HEK293 (cell line): ENCODE measurements around the gene SEPTIN2.

Experiments used
- CTCF ChIP-seq: fragments of 450-650 bp; formaldehyde crosslinking; IDR thresholded peaks from 2 replicates; pipeline ENCODE4 v1.5.1; 2016; ENCODE audit warnings: missing biosample characterization, missing genetic modification characterization
- ZNF155 ChIP-seq: fragments of 450-650 bp; formaldehyde crosslinking; IDR thresholded peaks from 2 replicates; pipeline ENCODE4 v1.5.1; 2016; ENCODE audit warnings: missing biosample characterization, missing genetic modification characterization
- ZNF184 ChIP-seq: fragments of 450-650 bp; IDR thresholded peaks from 2 replicates; pipeline ENCODE4 v1.5.1; 2018; ENCODE audit warnings: missing biosample characterization, mild to moderate bottlenecking, missing genetic modification characterization
- ZNF274 ChIP-seq, 2 experiments: fragments of 200-500 bp in 1 of 2; fragments of 450-650 bp in 1 of 2; sonication (Bioruptor generic) in 1 of 2; formaldehyde crosslinking in 1 of 2; IDR thresholded peaks; 2 replicates each; pipeline versions ENCODE4 v1.5.1 to v1.6.1; 2014 to 2016; ENCODE audit warnings: borderline replicate concordance in 1 of 2, inconsistent platforms in 1 of 2, low read length in 1 of 2, missing biosample characterization in 1 of 2, missing genetic modification characterization in 1 of 2

GRCh38 chr2:241271706-241272302, 43.9 kb upstream of the SEPTIN2 start:
- TF ChIP-seq ZNF184 = no peak
- no peak for TF ChIP-seq CTCF (tag by site-specific recombination)
- no peak for TF ChIP-seq ZNF155
- TF ChIP-seq ZNF274 (IDR thresholded peaks at IDR 0.05; ENCODE audit: low read length) = no peak
- no peak for TF ChIP-seq ZNF274 (tag by site-specific recombination; IDR thresholded peaks at IDR 0.05; ENCODE audit: borderline replicate concordance)
